ENCODE data around the gene EPS15.
A peak's percentile ranks its signal among the peaks of the same experiment; 100 is the strongest.
"Not testable (repeated sequence)": the region's sequence is repeated elsewhere in the genome, so short reads cannot be mapped to it uniquely, and the experiment has no call there.

Gene EPS15
- 81.0 to 152 (median 114) reads per million in 18 experiments for total RNA-seq

- DNase-seq = peak; percentile 79 to 85
These were observed at the start of gene EPS15 for GRCh38 chr1:51519048-51519864. Gene EPS15 (minus strand): TSS chr1:51519266. CDS start chr1:51519231, 35 bp downstream.

GRCh38 chr1:51568231-51568935 is 49.3 kb upstream of the EPS15 start:
- no peak for DNase-seq

- no peak for DNase-seq
These were observed 48.6 kb upstream of the EPS15 start for GRCh38 chr1:51567653-51568052.

DNA sequence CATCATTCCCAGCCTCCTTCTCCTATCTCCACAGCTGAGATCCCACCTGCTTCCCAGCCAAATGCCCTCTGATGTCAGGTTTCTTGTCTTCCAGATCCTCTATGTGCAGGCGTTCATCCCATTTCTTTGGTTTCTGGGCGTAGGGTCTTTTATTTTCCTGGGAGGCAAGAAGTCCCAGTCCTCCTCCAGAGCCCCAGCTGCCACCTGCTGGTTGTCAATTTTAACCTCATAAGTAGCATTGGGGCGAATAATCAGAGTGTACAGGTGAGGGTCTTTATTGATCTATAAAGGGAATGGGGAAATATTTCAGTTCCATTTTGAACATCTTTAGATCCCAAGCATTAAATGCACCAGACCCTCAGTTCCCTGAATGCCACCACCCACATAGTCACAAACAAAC is 47.2 kb upstream of the EPS15 start:
- no peak for DNase-seq

GRCh38 chr1:51565009-51565408 is 45.9 kb upstream of the EPS15 start:
- no peak for DNase-seq

- peak; percentile 29 to 38 for DNase-seq
These were observed 45.1 kb upstream of the EPS15 start for GRCh38 chr1:51564124-51564523.

GRCh38 chr1:51561702-51562101 is 42.6 kb upstream of the EPS15 start:
- no peak for DNase-seq

- not testable (repeated sequence) for DNase-seq
These were observed 41.8 kb upstream of the EPS15 start for GRCh38 chr1:51560895-51561294.

DNA sequence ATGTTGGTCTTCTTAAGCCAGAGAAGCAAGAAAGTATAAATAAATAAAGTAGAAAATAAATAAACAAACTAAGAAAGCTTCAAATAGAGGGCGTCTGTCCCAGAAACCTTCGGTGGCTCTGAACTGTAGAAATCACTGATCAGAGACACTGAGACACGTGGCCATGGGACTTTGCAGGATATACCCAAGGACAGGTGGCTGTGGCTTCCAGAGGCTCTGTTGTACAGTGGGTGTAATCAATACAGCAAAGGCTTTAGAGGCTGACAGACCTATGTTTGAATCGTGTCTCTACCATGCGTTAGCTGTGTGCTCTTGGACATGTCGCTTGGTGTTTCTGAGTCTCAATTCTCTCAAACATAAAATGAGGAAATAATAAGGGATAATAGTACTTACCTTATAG is 41.0 kb upstream of the EPS15 start:
- DNase-seq = no peak

DNA sequence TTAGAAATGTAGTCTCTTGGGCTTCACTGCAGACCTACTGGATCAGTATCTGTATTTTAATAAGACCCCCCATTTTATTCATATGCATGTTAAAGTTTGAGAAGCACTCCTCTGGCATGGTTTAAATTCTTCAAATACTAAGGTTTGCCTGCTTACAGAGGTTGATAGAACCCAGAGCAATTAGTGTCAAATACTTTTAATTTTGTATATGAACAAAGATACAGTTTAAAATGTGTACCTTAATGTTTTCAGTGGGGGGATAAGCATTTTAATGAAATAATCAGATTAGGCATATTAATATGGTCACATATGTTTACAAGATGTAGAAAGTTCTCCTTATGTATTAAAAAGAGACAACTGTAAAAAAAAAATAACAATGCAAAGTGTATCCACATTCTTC is 40.4 kb upstream of the EPS15 start:
- no peak for DNase-seq

DNA sequence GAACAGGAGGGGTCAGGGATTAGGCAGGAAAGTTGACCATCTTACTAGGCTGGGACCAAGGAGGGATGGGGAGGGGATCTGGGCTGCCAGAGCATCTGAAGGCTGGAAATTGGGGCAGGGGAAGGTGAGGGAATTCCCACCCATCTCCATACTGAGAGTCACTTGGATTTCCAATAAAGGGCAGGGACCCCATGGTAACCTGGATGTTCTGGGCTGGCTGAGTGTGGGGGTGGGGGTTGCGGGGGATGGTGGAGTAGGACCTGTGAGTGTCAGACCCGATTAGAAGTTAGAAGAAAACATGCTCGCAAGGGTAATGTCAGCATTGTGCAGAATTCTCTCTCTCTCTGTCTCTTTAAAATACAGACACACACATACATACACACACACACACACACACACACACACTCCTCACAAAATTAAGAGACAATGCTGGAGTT is 40.0 kb upstream of the EPS15 start:
- no peak for DNase-seq

DNA sequence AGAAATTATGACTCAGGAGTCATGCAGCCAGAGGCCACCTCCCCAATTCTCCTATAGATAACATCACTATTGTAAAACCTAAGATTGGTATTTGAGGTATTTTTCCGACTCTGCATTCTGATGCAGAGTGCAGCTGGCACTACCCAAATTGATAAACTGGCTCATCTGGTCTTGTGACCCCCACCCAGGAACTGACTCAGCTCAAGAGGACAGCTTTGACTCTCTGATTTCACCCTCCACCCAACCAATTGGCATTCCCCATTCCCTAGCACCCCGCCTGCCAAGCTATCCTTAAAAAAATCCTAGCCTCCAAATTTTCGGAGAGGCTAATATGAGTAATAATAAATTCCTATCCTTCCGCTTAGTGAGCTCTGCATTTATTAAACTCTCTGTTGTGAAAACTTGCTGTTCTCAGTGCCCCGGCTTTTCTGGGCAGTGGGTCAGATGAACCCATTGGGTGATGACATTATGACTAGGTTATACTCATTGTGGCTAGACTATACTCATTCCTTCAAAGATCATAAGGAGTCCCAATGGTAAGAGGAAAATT is 39.4 kb upstream of the EPS15 start:
- DNase-seq = no peak

DNA sequence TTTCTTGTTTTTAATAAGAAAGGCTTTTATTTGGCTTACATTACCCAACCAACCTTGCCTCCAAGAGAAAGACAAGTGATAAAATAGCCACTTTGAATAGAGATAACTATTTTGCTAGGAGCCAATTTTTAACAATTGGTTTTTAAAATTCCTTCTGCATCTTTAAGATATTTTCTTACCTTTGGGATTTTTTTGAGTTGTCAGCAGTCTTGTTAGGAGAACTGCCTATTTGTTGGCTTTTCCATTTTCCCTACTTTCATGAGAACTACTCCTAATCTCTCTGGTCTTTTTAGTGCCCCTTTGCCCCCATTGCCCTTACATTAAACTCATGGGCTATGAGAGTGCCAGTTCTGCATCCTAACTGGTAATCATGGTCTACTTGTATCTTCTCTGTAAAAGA is 38.1 kb upstream of the EPS15 start:
- no peak for DNase-seq

GRCh38 chr1:51555866-51556619 is 37.0 kb upstream of the EPS15 start:
- DNase-seq = no peak

DNA sequence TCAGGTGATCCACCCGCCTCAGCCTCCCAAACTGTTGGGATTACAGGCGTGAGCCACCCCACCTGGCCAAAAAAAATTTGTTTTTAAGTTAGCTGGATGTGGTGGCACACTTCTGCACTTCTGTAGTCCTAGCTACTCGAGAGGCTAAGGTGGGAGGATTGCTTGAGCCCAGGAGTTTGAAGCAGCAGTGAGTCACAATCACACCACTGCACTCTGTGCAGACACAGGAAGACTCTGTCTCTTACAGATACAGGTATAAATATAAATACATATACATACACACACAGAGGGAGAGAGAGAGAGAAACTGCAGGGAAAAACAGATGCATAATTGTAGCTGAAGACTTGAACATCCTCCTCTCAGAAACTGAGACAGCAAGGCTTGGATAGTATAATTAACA is 34.8 kb upstream of the EPS15 start:
- no peak for DNase-seq

GRCh38 chr1:51552929-51553807 is 34.1 kb upstream of the EPS15 start:
- no peak for DNase-seq

- no peak for DNase-seq
These were observed 32.8 kb upstream of the EPS15 start for GRCh38 chr1:51551848-51552296.

GRCh38 chr1:51551081-51551480 is 32.0 kb upstream of the EPS15 start:
- peak; percentile 51 to 54 for DNase-seq

DNA sequence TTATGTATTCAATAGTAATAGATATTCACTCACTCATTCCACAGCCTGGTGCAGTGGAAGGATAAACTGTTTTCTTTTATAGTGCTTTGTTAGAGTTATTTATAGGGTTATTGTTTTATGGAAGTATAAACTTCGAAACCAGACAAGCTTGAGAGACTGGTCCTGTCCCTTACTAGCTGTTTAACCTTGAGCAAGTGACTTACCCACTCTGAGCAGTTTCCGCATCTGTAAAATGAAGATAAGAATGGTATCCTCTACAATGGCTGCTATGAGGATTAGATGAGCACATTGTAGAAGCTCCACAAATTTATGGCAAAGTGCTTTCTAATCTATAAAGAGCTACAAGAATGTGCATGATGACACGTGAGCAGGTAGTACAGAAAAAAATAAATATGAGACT is 30.8 kb upstream of the EPS15 start:
- no peak for DNase-seq

DNA sequence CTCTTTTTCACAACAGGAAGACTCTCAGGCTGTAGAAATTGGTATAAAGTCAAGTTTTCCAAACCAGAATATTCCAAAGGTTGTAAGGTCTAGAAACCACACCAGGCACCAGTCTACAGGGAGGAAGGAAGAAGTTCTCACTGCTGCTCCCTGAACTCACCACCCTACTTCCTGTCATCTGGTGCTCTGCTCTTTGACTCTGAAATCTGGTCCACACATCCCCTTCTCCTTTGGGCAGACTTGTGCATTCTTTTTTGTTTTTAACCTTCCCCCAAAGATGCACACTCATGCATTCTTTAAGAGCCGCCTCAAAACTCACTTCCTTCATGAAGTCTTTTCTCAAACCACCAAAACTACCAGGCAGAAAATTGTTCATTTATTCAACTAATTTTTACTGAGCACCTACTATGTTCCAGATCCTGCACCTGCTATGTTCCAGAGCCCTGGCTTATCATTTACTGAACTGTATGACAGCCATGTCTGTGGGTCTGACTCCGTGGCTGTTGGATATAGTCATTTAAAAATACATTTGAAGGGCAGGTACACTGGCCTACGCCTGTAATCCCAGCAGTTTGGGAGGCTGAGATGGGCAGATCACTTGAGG is 30.1 kb upstream of the EPS15 start:
- DNase-seq = peak; percentile 26 to 28

- DNase-seq = no peak
These were observed 24.8 kb upstream of the EPS15 start for GRCh38 chr1:51543858-51544257.

Measured in inflammatory macrophage (primary cell).